ENCODE data around the gene WDR43. TPM values are rescaled to one million over a fixed set of nuclear protein-coding genes. Genes with fewer than 3 reads are reported as not detected.

The WDR43 gene
- total and polyA plus RNA-seq, 7 donors: 8.4 to 45.3 (median 24.9) TPM

- Histone ChIP-seq H3K36me3 (no peaks in the 10 kb centered on the region), H3K27me3 (no peaks in the 10 kb centered on the region), H3K4me1 (peaks cover 0 to 20% (median 16%) of the 10 kb centered on the region in 4 donors), H3K4me3 (no peak overlapping the region), H3K27ac (no peak overlapping the region), H3K9me3 (no peaks in the 10 kb centered on the region)
- TF ChIP-seq POLR2AphosphoS5 (IDR thresholded peaks at IDR 0.05): no peak
- TF ChIP-seq POLR2A (IDR thresholded peaks at IDR 0.05): no peak
- TF ChIP-seq, protein P1, sequence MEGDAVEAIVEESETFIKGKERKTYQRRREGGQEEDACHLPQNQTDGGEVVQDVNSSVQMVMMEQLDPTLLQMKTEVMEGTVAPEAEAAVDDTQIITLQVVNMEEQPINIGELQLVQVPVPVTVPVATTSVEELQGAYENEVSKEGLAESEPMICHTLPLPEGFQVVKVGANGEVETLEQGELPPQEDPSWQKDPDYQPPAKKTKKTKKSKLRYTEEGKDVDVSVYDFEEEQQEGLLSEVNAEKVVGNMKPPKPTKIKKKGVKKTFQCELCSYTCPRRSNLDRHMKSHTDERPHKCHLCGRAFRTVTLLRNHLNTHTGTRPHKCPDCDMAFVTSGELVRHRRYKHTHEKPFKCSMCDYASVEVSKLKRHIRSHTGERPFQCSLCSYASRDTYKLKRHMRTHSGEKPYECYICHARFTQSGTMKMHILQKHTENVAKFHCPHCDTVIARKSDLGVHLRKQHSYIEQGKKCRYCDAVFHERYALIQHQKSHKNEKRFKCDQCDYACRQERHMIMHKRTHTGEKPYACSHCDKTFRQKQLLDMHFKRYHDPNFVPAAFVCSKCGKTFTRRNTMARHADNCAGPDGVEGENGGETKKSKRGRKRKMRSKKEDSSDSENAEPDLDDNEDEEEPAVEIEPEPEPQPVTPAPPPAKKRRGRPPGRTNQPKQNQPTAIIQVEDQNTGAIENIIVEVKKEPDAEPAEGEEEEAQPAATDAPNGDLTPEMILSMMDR (IDR thresholded peaks at IDR 0.05): no peak
- no peak for TF ChIP-seq EP300 (IDR thresholded peaks at IDR 0.05)
- DNase-seq: no peak
- 27 to 30% methylated on average over 11 of the region's 11 CpGs for WGBS, 2 donors
- intact Hi-C loops (cut with DNase I): loop anchor here (10.0 kb wide), 2 partner anchors 158 to 1128 kb away; partner anchors contain the start of gene CLIP4
These were observed 62.0 kb downstream of the WDR43 start for GRCh38 chr2:28956415-28956826.

DNA sequence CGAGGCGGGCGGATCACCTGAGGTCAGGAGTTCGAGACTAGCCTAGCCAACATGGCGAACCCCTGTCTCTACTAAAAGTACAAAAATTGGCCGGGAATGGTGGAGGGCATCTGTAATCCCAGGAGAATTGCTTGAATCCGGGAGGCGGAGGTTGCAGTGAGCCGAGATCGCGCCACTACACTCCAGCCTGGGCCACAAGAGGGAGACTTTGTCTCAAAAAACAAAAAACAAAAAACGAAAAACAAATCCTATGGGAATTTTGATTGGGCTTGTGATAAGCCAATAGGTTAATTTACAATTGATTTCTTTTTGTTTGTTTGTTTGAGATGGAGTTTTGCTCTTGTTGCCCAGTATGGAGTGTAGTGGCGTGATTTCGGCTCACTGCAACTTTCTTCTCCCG lies 62.4 kb downstream of the WDR43 start:
- DNase-seq: no peak
- TF ChIP-seq POLR2A (IDR thresholded peaks at IDR 0.05): no peak
- TF ChIP-seq EP300 (IDR thresholded peaks at IDR 0.05): no peak
- TF ChIP-seq, protein P1 (IDR thresholded peaks at IDR 0.05): peak in 3 of 4 experiments; percentile 23 to 69 (median 56)
- H3K36me3 ChIP-seq: no peaks in the 10 kb centered on the region
- 47 to 86% methylated on average over 15 of the region's 15 CpGs for WGBS, 2 donors
- intact Hi-C loops (cut with DNase I): loop anchor here (10.0 kb wide), 2 partner anchors 158 to 1128 kb away; partner anchors contain the start of gene CLIP4
- H3K27ac ChIP-seq: no peak overlapping the region
- peaks cover 0 to 16% (median 12%) of the 10 kb centered on the region in 4 donors for H3K4me1 ChIP-seq
- H3K4me3 ChIP-seq: no peak overlapping the region
- H3K9me3 ChIP-seq: no peaks in the 10 kb centered on the region
- H3K27me3 ChIP-seq: no peaks in the 10 kb centered on the region

DNA sequence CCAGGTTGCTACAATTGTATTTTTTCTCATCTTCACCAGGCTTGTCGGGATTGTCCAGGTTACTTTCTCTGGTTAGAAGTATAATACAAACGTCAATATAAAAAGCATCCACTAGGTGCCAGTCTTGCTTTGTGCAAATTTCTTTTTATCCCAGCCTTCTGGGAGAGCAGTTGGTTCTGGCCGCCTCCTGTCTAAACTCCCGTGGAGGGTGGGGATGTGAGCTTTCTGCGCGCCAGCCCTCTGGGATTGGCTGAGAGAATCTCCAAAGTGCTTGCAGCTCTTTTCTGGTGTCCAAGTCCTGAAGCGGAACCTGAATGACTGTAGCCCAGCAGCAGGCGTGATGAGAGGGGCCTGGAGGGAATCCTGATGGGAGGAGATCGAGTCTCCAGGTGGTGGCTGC lies 64.2 kb downstream of the WDR43 start:
- Histone ChIP-seq H3K4me1 (peaks cover 0 to 12% (median 6%) of the 10 kb centered on the region in 4 donors), H3K9me3 (no peaks in the 10 kb centered on the region), H3K27me3 (no peaks in the 10 kb centered on the region), H3K4me3 (peak overlapping the region in 1 of 4 donors; percentile 9), H3K27ac (no peak overlapping the region), H3K36me3 (no peaks in the 10 kb centered on the region)
- TF ChIP-seq EP300 (IDR thresholded peaks at IDR 0.05): peak in 1 of 4 donors; percentile 4
- no peak for TF ChIP-seq POLR2AphosphoS5 (IDR thresholded peaks at IDR 0.05)
- TF ChIP-seq, protein P1 (IDR thresholded peaks at IDR 0.05): peak; percentile 41 to 78 (median 61)
- DNase-seq: peak; percentile 81
- intact Hi-C loops (cut with DNase I): loop anchor here (1.0 to 10.0 kb wide), 4 partner anchors 55 to 1126 kb away; partner anchors contain the start of gene CLIP4
- 23 to 24% methylated on average over 9 of the region's 9 CpGs for WGBS, 2 donors

DNA sequence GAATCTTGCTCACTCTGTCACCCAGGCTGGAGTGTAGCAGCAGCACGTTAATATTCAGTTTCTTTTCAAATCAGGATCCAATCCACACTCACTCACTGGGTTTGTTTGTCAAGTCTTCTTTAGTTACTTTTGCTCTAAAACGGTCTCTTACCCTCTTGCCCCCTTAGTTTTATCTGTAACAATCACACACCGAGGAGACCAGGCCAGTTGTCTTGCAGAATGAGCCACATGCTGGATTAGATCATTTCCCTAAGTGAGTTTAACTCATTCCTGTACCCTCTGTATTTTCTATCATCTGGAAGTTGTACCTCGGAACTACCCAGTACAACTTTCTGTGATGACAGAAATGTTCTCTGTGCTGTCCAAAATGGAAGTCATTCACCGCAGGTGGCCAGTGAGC lies 65.9 kb downstream of the WDR43 start:
- Histone ChIP-seq H3K4me3 (no peak overlapping the region), H3K9me3 (no peaks in the 10 kb centered on the region), H3K36me3 (no peaks in the 10 kb centered on the region), H3K27ac (no peak overlapping the region), H3K4me1 (peaks cover 0 to 12% (median 6%) of the 10 kb centered on the region in 4 donors), H3K27me3 (no peaks in the 10 kb centered on the region)
- DNase-seq: no peak
- TF ChIP-seq POLR2A (IDR thresholded peaks at IDR 0.05) (no peak), EP300 (IDR thresholded peaks at IDR 0.05) (no peak), POLR2AphosphoS5 (IDR thresholded peaks at IDR 0.05) (no peak)
- TF ChIP-seq, protein P1 (IDR thresholded peaks at IDR 0.05): no peak
- intact Hi-C loops (cut with DNase I): no loop called here
- WGBS, 2 donors: 50 to 67% methylated on average over 5 of the region's 5 CpGs

GRCh38 chr2:28962505-28962904 lies 68.0 kb downstream of the WDR43 start:
- intact Hi-C loops (cut with DNase I): no loop called here
- H3K27me3 ChIP-seq: no peaks in the 10 kb centered on the region
- DNase-seq: no peak
- TF ChIP-seq EP300 (IDR thresholded peaks at IDR 0.05) (no peak), POLR2AphosphoS5 (IDR thresholded peaks at IDR 0.05) (no peak), POLR2A (IDR thresholded peaks at IDR 0.05) (no peak)
- TF ChIP-seq, protein P1 (IDR thresholded peaks at IDR 0.05): no peak
- H3K36me3 ChIP-seq: no peaks in the 10 kb centered on the region
- no peaks in the 10 kb centered on the region for H3K9me3 ChIP-seq
- no peak overlapping the region for H3K27ac ChIP-seq
- WGBS, 2 donors: 86 to 96% methylated on average over 1 of the region's 1 CpG
- H3K4me1 ChIP-seq: peaks cover 0 to 5% (median 4%) of the 10 kb centered on the region in 4 donors
- no peak overlapping the region for H3K4me3 ChIP-seq

Measured in sigmoid colon (tissue), 7 donors.